Naive B cell (primary cell): ENCODE measurements around the gene SERHL2. TPM values are rescaled to one million over a fixed set of nuclear protein-coding genes. Genes with fewer than 3 reads are reported as not detected.

Experiments
- ATAC-seq, 2 donors: fragments of 150-1000 bp; cut with Tn5 transposase; 2 replicates each; pipeline ENCODE4 v1.10.0; 2021; ENCODE audit warnings: low read depth in 2 of 2, mild to moderate bottlenecking in 2 of 2, moderate library complexity in 2 of 2
- DNase-seq: peaks from one replicate; pipeline ENCODE4 v3.0.0; 2022
- H3K27ac Mint-ChIP-seq, 6 donors: one replicate each; pipeline ENCODE4 v1.8.0; 2020 to 2022; ENCODE audit warnings: mild to moderate bottlenecking in 6 of 6, mixed read lengths in 6 of 6, moderate library complexity in 5 of 6, inconsistent platforms in 2 of 6
- H3K27me3 Mint-ChIP-seq, 3 donors: one replicate each; pipeline ENCODE4 v1.8.0; 2021 to 2022; ENCODE audit warnings: mixed read lengths in 3 of 3, mild to moderate bottlenecking in 1 of 3
- H3K36me3 Mint-ChIP-seq, 2 donors: one replicate each; pipeline ENCODE4 v1.8.0; 2020 to 2022; ENCODE audit warnings: mixed read lengths in 2 of 2, inconsistent platforms in 1 of 2, mild to moderate bottlenecking in 1 of 2
- H3K4me1 Mint-ChIP-seq, 3 donors: one replicate each; pipeline ENCODE4 v1.8.0; 2020 to 2022; ENCODE audit warnings: mixed read lengths in 3 of 3, inconsistent platforms in 1 of 3, mild to moderate bottlenecking in 1 of 3, moderate library complexity in 1 of 3
- H3K4me3 Mint-ChIP-seq, 8 donors: one replicate each; pipeline ENCODE4 v1.8.0; 2020 to 2022; ENCODE audit warnings: mild to moderate bottlenecking in 8 of 8, mixed read lengths in 8 of 8, moderate library complexity in 8 of 8, inconsistent platforms in 2 of 8
- H3K9me3 Mint-ChIP-seq, 7 donors: one replicate each; pipeline ENCODE4 v1.8.0; 2020 to 2022; ENCODE audit warnings: mixed read lengths in 7 of 7, mild to moderate bottlenecking in 5 of 7, inconsistent platforms in 2 of 7, moderate library complexity in 1 of 7
- polyA plus RNA-seq, 6 donors: library from polyadenylated mRNA; unstranded; fragments of 300-500 nt; fragmentation: Illumina TruSeq; gene quantifications; one replicate each; pipeline ENCODE4 v1.2.3, GENCODE V29; 2021; ENCODE audit warnings: low read depth in 6 of 6

The SERHL2 gene
- polyA plus RNA-seq, 6 donors from 2014 or later = 4.8 to 8.4 (median 5.6) TPM; not detected in 1

GRCh38 chr22:42620084-42620483 lies 66.3 kb downstream of the SERHL2 start:
- no peak for ATAC-seq
- H3K27ac Mint-ChIP-seq = peak overlapping the region in 1 of 6 donors; percentile 45
- no peak overlapping the region for H3K4me3 Mint-ChIP-seq

GRCh38 chr22:42621505-42622002 lies 67.8 kb downstream of the SERHL2 start:
- H3K27me3 Mint-ChIP-seq = no peaks in the 10 kb centered on the region
- peak; percentile 61 for DNase-seq
- no peaks in the 10 kb centered on the region for H3K36me3 Mint-ChIP-seq
- H3K9me3 Mint-ChIP-seq = no peaks in the 10 kb centered on the region
- ATAC-seq = peak; percentile 75 to 78
- H3K4me3 Mint-ChIP-seq = peak overlapping the region in 2 of 8 donors; percentile 2 to 15
- H3K4me1 Mint-ChIP-seq = peaks cover 15 to 32% (median 28%) of the 10 kb centered on the region in 3 donors
- peak overlapping the region in 4 of 6 donors; percentile 38 to 81 (median 60) for H3K27ac Mint-ChIP-seq

More at GRCh38 chr22:42620084-42620483, 66.3 kb downstream of the SERHL2 start:
- no peaks in the 10 kb centered on the region for H3K27me3 Mint-ChIP-seq
- H3K9me3 Mint-ChIP-seq = peaks cover 0 to 4% (median 0%) of the 10 kb centered on the region in 7 donors
- H3K36me3 Mint-ChIP-seq = no peaks in the 10 kb centered on the region
- no peak for DNase-seq
- H3K4me1 Mint-ChIP-seq = peaks cover 20 to 44% (median 38%) of the 10 kb centered on the region in 3 donors

- Mint-ChIP-seq H3K27me3 (no peaks in the 10 kb centered on the region), H3K4me1 (peaks cover 15 to 32% (median 23%) of the 10 kb centered on the region in 3 donors), H3K36me3 (no peaks in the 10 kb centered on the region), H3K27ac (peak overlapping the region; percentile 31 to 76 (median 50)), H3K4me3 (no peak overlapping the region), H3K9me3 (no peaks in the 10 kb centered on the region)
- DNase-seq = no peak
- ATAC-seq = no peak
These were observed 68.4 kb downstream of the SERHL2 start for GRCh38 chr22:42622061-42622710.

GRCh38 chr22:42623301-42623751 lies 69.6 kb downstream of the SERHL2 start:
- ATAC-seq = peak; percentile 60 to 71
- H3K4me3 Mint-ChIP-seq = peak overlapping the region in 1 of 8 donors; percentile 9
- no peaks in the 10 kb centered on the region for H3K27me3 Mint-ChIP-seq
- H3K4me1 Mint-ChIP-seq = peaks cover 10 to 32% (median 16%) of the 10 kb centered on the region in 3 donors
- peak overlapping the region in 5 of 6 donors; percentile 15 to 81 (median 49) for H3K27ac Mint-ChIP-seq
- H3K9me3 Mint-ChIP-seq = no peaks in the 10 kb centered on the region
- peaks cover 0 to 2% of the 10 kb centered on the region in 2 donors for H3K36me3 Mint-ChIP-seq
- DNase-seq = no peak

Other genes starting within 250 kb of the SERHL2 start
- under 1 TPM in 4 of 6 donors, not detected in 2; 0.47 to 0.93 (median 0.62) TPM for gene NFAM1, start 121.6 kb upstream of the SERHL2 start, polyA plus RNA-seq
- 10 to 100 TPM; 32.1 to 95.4 (median 71.6) TPM for gene RRP7A, start 34.2 kb upstream of the SERHL2 start, polyA plus RNA-seq
- 100 to 1,000 TPM in 1 of 6 donors, 10 to 100 TPM in 5; 61.2 to 106 (median 81.3) TPM for gene POLDIP3, start 60.9 kb downstream of the SERHL2 start, polyA plus RNA-seq
- gene ATP5MGL, start 86.6 kb downstream of the SERHL2 start, polyA plus RNA-seq = 1 to 10 TPM in 1 of 6 donors, under 1 TPM in 2, not detected in 3; 0.38 to 1.6 (median 0.77) TPM
- gene CYB5R3, start 95.4 kb downstream of the SERHL2 start, polyA plus RNA-seq = 100 to 1,000 TPM in 2 of 6 donors, 10 to 100 TPM in 4; 72.0 to 142 (median 83.8) TPM
- under 1 TPM in 1 of 6 donors, not detected in 5; 0.73 TPM for gene A4GALT, start 166.9 kb downstream of the SERHL2 start, polyA plus RNA-seq